WTC11 (cell line): Measurements from ENCODE around the gene NSUN2.

ENCODE experiments used
- E2F1 ChIP-seq: sonication (generic); formaldehyde crosslinking; IDR thresholded peaks from 2 replicates; pipeline ENCODE4 v1.8.0; 2022; ENCODE audit warnings: mild to moderate bottlenecking, missing genetic modification reagents
- NFATC4 ChIP-seq: fragments of 250-450 bp; sonication (Bioruptor Pico); IDR thresholded peaks from 2 replicates; pipeline ENCODE4 v1.9.0; 2021; ENCODE audit warnings: mild to moderate bottlenecking
- ZBTB21 ChIP-seq: sonication (generic); formaldehyde crosslinking; IDR thresholded peaks from 2 replicates; pipeline ENCODE4 v1.8.1; 2023; ENCODE audit warnings: mild to moderate bottlenecking, missing genetic modification reagents, borderline replicate concordance

GRCh38 chr5:6638236-6638635 lies 5.4 kb upstream of the NSUN2 start:
- no peak for TF ChIP-seq E2F1 (CRISPR knock-in tag)
- no peak for TF ChIP-seq NFATC4 (CRISPR knock-in tag)
- no peak for TF ChIP-seq ZBTB21 (CRISPR knock-in tag)
